GM12873 (cell line): ENCODE results near the gene UBE2D3.

Source experiments
- TF ChIP-seq, protein P1 (sequence below): IDR thresholded peaks from 2 replicates; pipeline ENCODE4 v1.5.1; 2012; ENCODE audit warnings: low read depth, mild to moderate bottlenecking, moderate library complexity, low read length, control low read depth; ENCODE audit not compliant: insufficient read depth; ENCODE audit errors: missing control alignments

The UBE2D3 gene

DNA sequence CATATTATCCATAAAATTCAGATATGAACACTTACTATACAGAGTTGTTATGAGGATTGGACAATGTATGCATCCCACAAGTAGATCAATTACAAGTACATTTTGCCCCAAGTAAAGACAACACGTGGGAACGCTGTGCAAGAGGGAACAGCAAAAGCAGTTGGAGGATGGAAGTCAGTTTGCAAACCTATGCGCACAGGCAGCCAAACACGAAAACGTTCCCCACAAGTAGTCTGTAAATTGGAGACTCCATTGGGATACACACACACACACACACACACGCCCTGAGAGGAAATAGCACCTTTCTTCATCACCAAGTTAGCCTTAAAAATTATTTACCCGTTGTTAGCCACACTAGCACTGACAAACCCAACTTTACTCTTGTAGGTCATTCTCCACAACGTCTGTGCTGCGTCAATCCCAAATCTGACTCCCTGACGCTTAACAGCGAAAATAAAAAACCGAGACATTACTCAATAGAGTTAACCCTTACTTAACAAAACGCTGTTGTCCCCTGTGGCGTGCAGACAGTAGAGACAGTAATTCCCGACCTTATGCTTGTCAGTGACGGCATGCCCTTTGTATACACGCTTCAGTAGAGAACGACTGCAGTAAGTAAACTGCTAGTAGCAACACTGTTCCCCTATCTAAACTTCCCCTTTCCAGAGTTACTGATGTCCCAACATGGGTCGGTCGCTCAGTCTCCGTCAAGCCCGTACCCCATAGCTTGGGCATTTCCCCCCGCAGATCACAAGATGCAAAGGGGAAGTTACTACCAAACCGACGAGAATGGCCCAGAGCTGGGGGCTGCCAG is 67.3 kb downstream of the UBE2D3 start:
- TF ChIP-seq, protein P1, sequence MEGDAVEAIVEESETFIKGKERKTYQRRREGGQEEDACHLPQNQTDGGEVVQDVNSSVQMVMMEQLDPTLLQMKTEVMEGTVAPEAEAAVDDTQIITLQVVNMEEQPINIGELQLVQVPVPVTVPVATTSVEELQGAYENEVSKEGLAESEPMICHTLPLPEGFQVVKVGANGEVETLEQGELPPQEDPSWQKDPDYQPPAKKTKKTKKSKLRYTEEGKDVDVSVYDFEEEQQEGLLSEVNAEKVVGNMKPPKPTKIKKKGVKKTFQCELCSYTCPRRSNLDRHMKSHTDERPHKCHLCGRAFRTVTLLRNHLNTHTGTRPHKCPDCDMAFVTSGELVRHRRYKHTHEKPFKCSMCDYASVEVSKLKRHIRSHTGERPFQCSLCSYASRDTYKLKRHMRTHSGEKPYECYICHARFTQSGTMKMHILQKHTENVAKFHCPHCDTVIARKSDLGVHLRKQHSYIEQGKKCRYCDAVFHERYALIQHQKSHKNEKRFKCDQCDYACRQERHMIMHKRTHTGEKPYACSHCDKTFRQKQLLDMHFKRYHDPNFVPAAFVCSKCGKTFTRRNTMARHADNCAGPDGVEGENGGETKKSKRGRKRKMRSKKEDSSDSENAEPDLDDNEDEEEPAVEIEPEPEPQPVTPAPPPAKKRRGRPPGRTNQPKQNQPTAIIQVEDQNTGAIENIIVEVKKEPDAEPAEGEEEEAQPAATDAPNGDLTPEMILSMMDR, result no peak

DNA sequence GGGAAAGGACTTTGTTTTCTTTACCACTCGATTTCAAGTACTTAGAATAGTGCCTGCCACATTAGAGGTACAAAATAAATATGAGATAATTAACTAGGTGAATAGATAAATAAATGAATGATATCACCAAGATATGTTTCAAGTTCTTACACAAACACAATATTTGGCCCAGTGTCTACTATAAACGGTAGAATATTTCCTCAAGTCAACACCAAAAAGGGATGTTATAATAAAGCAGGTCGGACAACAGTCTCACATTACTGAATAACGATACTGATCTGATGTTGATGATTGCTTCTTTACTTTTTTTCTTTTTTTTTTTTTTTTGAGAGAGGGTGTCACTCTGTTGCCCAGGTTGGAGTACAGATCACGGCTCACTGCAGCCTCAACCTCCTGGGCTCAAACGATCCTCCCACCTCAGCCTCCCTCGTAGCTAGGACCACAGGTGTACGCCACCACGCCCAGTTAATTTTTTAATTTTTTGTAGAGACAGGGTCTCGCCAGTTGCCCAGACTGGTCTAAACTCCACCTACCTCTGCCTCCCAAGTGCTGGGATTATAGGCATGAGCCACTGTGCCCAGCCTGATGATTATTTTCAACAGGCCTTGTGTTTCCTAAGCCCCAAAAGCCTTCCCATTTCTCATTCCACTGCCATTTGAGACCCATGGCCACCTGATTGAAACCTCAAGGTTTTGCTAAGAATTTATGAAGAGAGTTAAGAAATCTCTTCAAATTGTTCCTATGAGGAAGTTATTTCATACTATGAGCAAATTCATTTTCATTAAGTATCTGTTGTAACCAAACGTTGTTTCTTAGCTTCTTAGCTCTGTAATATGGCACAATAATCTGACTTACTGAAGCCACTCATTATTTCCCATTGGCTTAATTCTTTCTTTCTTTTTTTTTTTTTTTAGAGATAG is 68.8 kb downstream of the UBE2D3 start:
- TF ChIP-seq, protein P1, result no peak

DNA sequence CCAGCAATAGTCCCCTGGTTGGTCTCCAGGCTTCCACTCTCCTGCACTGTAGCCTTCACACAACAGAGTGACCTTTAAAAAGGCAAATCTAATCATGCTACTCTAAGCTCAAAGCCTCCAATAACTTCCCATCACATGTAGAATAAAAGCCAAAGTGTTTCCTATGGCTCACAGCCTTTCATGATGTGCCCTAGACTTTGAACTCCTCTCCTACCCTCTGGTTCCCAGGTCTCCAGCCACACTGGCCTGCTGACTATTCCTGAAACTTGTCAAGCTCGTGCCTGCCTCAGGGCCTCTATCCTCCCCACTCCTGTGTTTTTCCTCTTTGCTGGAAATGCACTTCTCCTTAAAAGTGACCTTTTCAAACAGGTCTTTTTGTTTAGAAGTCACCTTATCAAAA is 69.7 kb downstream of the UBE2D3 start:
- TF ChIP-seq, protein P1, result no peak

DNA sequence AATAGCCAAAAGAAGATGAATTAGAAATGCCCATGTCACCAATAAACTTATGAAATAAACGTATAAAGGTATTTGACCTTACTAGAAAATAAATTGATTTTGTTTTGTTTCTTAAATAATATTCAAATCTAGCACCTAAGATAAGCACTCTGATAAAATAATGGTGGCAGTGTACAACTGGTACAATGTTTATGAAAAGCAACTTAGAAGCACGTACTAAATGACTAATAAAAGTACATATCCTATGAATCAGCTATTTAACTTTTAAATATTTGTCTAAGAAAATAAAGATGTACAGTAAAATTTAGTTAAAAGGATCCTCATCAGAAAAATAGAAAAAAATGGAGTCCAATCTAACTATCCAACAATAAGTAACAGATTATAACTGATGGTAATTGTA is 73.3 kb downstream of the UBE2D3 start:
- TF ChIP-seq, protein P1, result no peak

DNA sequence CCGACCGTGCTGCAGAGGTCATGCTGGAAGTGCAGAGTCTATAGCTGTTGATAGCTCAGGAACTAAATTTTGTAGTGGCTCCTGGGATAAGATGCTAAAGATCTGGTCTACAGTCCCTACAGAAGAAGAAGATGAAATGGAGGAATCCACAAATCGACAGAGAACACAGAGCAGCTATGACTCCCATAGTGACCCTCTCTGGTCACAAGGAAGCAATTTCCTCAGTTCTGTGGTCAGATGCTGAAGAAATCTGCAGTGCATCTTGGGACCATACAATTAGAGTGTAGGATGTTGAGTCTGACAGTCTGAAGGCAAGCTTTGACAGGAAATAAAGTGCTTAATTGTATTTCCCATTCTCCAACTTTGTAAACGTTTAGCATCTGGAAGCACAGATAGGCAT is 75.4 kb downstream of the UBE2D3 start:
- TF ChIP-seq, protein P1, result no peak
